PC-3 (cell line): ENCODE results near the gene GLOD5. TPM values are rescaled to one million over a fixed set of nuclear protein-coding genes. Genes with fewer than 3 reads are reported as not detected.
A peak's percentile ranks its signal among the peaks of the same experiment; 100 is the strongest.

Experiments used
- ATAC-seq: fragments of 200-7000 bp; cut with Tn5 transposase; 2 replicates; pipeline ENCODE4 v1.9.1; 2020; ENCODE audit warnings: mild to moderate bottlenecking, moderate library complexity
- BruUV-seq: library from RNA; stranded (reverse); fragments of 400-500 nt; replicated peaks from 2 replicates; lab custom pipeline; 2021; lab: Mats Ljungman, UMichigan
- CTCF ChIA-PET: fragments of 300-600 bp; sonication (Branson Sonifier 250); formaldehyde crosslinking; loops from one replicate; lab custom pipeline; 2022; ENCODE audit warnings: antibody characterized with exemption; lab: Charles Lee
- POLR2A ChIA-PET: fragments of 300-600 bp; sonication (Branson Sonifier 250); formaldehyde crosslinking; loops from one replicate; lab custom pipeline; 2022; ENCODE audit warnings: antibody characterized with exemption; ENCODE audit not compliant: unreplicated experiment; lab: Charles Lee
- DNase-seq: peaks from one replicate; pipeline ENCODE4 v3.0.0-alpha.2; 2015
- H2AFZ ChIP-seq: fragments of 300-600 bp; sonication (generic); 2 replicates; pipeline ENCODE4 v1.6.0; 2016; ENCODE audit warnings: antibody characterized with exemption, low read length
- H3F3A ChIP-seq: fragments of 300-600 bp; sonication (generic); one replicate; pipeline ENCODE4 v1.6.0; 2017; ENCODE audit warnings: antibody characterized with exemption, low read length, control low read depth, mild to moderate bottlenecking; ENCODE audit not compliant: unreplicated experiment
- H3K27ac ChIP-seq: fragments of 300-600 bp; sonication (generic); 2 replicates; pipeline ENCODE4 v1.5.1; 2016; ENCODE audit warnings: mild to moderate bottlenecking, low read length
- H3K27me3 ChIP-seq: fragments of 300-600 bp; sonication (generic); 2 replicates; pipeline ENCODE4 v1.6.1; 2016; ENCODE audit warnings: low read length, mixed read lengths
- H3K36me3 ChIP-seq: fragments of 300-600 bp; sonication (generic); 2 replicates; pipeline ENCODE4 v1.6.1; 2016; ENCODE audit warnings: low read depth, mixed run types, low read length, mixed read lengths
- H3K4me1 ChIP-seq: fragments of 300-600 bp; sonication (generic); 2 replicates; pipeline ENCODE4 v1.5.1; 2016; ENCODE audit warnings: low read length; ENCODE audit not compliant: insufficient read depth
- H3K4me2 ChIP-seq: fragments of 300-600 bp; sonication (generic); 2 replicates; pipeline ENCODE4 v1.6.0; 2016; ENCODE audit warnings: low read length
- H3K4me3 ChIP-seq: fragments of 300-600 bp; sonication (generic); 2 replicates; pipeline ENCODE4 v1.5.1; 2016; ENCODE audit warnings: mild to moderate bottlenecking, low read length, mixed read lengths
- H3K79me2 ChIP-seq: fragments of 300-600 bp; sonication (generic); 2 replicates; pipeline ENCODE4 v1.6.1; 2017; ENCODE audit warnings: low read length, mixed read lengths
- H3K9ac ChIP-seq: fragments of 300-600 bp; sonication (generic); 2 replicates; pipeline ENCODE4 v1.6.0; 2016; ENCODE audit warnings: mild to moderate bottlenecking, low read length
- H3K9me2 ChIP-seq: fragments of 300-600 bp; sonication (generic); replicated peaks from 2 replicates; pipeline ENCODE4 v1.6.1; 2016; ENCODE audit warnings: mixed run types, low read length, mixed read lengths
- H3K9me3 ChIP-seq: fragments of 300-600 bp; sonication (generic); 2 replicates; pipeline ENCODE4 v1.6.1; 2016; ENCODE audit warnings: low read length, mixed read lengths
- H4K20me1 ChIP-seq: fragments of 300-600 bp; sonication (generic); 2 replicates; pipeline ENCODE4 v1.6.1; 2016; ENCODE audit warnings: low read length, mixed read lengths
- CTCF ChIP-seq: fragments of 300-600 bp; sonication (generic); conservative IDR thresholded peaks from 2 replicates; pipeline ENCODE4 v1.5.1; 2017; ENCODE audit warnings: antibody characterized with exemption, low read depth, mild to moderate bottlenecking, low read length
- EZH2 ChIP-seq: fragments of 300-600 bp; sonication (generic); IDR thresholded peaks from one replicate; pipeline ENCODE4 v1.6.1; 2017; ENCODE audit warnings: antibody characterized with exemption, mild to moderate bottlenecking, low read length; ENCODE audit not compliant: unreplicated experiment
- EZH2phosphoT487 ChIP-seq: fragments of 300-600 bp; sonication (generic); IDR thresholded peaks from 2 replicates; pipeline ENCODE4 v1.6.1; 2018; ENCODE audit warnings: mild to moderate bottlenecking, antibody characterized with exemption, low read length, borderline replicate concordance
- intact Hi-C: fragments of 100-400 bp; cut with micrococcal nuclease; formaldehyde crosslinking; loops from 2 replicates; pipeline ENCODE4 v1.9.0; 2023
- total RNA-seq: library from RNA; depleted of rRNA; stranded (reverse); fragments of >200 nt; gene quantifications from 2 replicates; pipeline ENCODE4 v1.2.3, GENCODE V29; 2014; rRNA removed

Gene GLOD5
- total RNA-seq, 1 experiment from 2014 or later, result not detected

- ChIA-PET POLR2A (no interaction called here), CTCF (no interaction called here)
- BruUV-seq, result TSS peak; percentile 53
These were observed 61.5 kb downstream of the GLOD5 start for GRCh38 chrX:48823053-48823452.

More at GRCh38 chrX:48823053-48823452, 61.5 kb downstream of the GLOD5 start:
- Histone ChIP-seq H3K9ac (no peak overlapping the region), H3K4me3 (no peak overlapping the region), H3K4me1 (no peaks in the 10 kb centered on the region), H3K27ac (no peak overlapping the region), H3F3A (no peaks in the 10 kb centered on the region), H3K9me3 (no peaks in the 10 kb centered on the region), H3K9me2 (no peaks in the 10 kb centered on the region), H2AFZ (no peak overlapping the region), H3K4me2 (no peak overlapping the region), H3K36me3 (no peaks in the 10 kb centered on the region), H3K27me3 (no peaks in the 10 kb centered on the region), H3K79me2 (no peaks in the 10 kb centered on the region), H4K20me1 (no peaks in the 10 kb centered on the region)
- no peak for TF ChIP-seq EZH2
- no peak for TF ChIP-seq EZH2phosphoT487
- TF ChIP-seq CTCF, result no peak
- intact Hi-C loops, result no loop called here
- ATAC-seq, result no peak
- no peak for DNase-seq

Other genes with a start within 250 kb of the GLOD5 start
- gene EBP, start 239.9 kb upstream of the GLOD5 start, total RNA-seq, result 307 and 324 TPM in 2 replicates
- 11.3 and 24.2 TPM in 2 replicates for gene TBC1D25, start 222.0 kb upstream of the GLOD5 start, total RNA-seq
- gene RBM3, start 187.3 kb upstream of the GLOD5 start, total RNA-seq, result 375 and 389 TPM in 2 replicates
- gene WDR13, start 164.3 kb upstream of the GLOD5 start, total RNA-seq, result 93.3 and 106 TPM in 2 replicates
- 0.66 TPM in 1 of 2 replicates, not detected in the other for gene WAS, start 77.9 kb upstream of the GLOD5 start, total RNA-seq
- 22.3 and 31.7 TPM in 2 replicates for gene SUV39H1, start 65.0 kb upstream of the GLOD5 start, total RNA-seq
- gene GATA1, start 24.8 kb downstream of the GLOD5 start, total RNA-seq, result not detected in 2 replicates
- 58.0 and 61.7 TPM in 2 replicates for gene HDAC6, start 40.3 kb downstream of the GLOD5 start, total RNA-seq
- gene ERAS, start 64.8 kb downstream of the GLOD5 start, total RNA-seq, result not detected in 2 replicates
- 135 and 177 TPM in 2 replicates for gene PCSK1N, start 73.9 kb downstream of the GLOD5 start, total RNA-seq
- 101 and 119 TPM in 2 replicates for gene TIMM17B, start 136.0 kb downstream of the GLOD5 start, total RNA-seq
- 189 and 241 TPM in 2 replicates for gene PQBP1, start 136.2 kb downstream of the GLOD5 start, total RNA-seq
- gene SLC35A2, start 149.9 kb downstream of the GLOD5 start, total RNA-seq, result 46.6 and 46.8 TPM in 2 replicates
- 24.1 and 25.6 TPM in 2 replicates for gene PIM2, start 157.3 kb downstream of the GLOD5 start, total RNA-seq
- gene OTUD5, start 195.9 kb downstream of the GLOD5 start, total RNA-seq, result 41.4 and 50.9 TPM in 2 replicates
- gene KCND1, start 210.1 kb downstream of the GLOD5 start, total RNA-seq, result 0.51 and 0.86 TPM in 2 replicates
- gene GRIPAP1, start 240.5 kb downstream of the GLOD5 start, total RNA-seq, result 31.1 and 44.3 TPM in 2 replicates